SK-N-SH (cell line): Measurements from ENCODE around the gene RBL1. TPM values are rescaled to one million over a fixed set of nuclear protein-coding genes. Genes with fewer than 3 reads are reported as not detected.
"Not testable (repeated sequence)": the region's sequence is repeated elsewhere in the genome, so short reads cannot be mapped to it uniquely, and the experiment has no call there.

Source experiments
- CTCF ChIA-PET: fragments of 300-600, 350-600 bp; formaldehyde crosslinking; extraction: SDS; loops from one replicate; lab custom pipeline; 2021; lab: Yijun Ruan, JAX
- POLR2A ChIA-PET: fragments of 350-600 bp; sonication (Branson Sonifier 250); formaldehyde crosslinking; extraction: SDS; loops from one replicate; lab custom pipeline; 2020; ENCODE audit warnings: antibody characterized with exemption, inconsistent platforms; lab: Yijun Ruan, JAX
- DNase-seq: peaks from one replicate; pipeline ENCODE4 v3.0.0; 2012
- H2AFZ ChIP-seq: fragments of 200-600 bp; sonication (generic); 2 replicates; pipeline ENCODE4 v1.8.1; 2016; ENCODE audit warnings: antibody characterized with exemption, mild to moderate bottlenecking, low read depth
- H3F3A ChIP-seq: fragments of 200-600 bp; sonication (generic); replicated peaks from 2 replicates; pipeline ENCODE3; 2016; ENCODE audit warnings: antibody characterized with exemption, mild to moderate bottlenecking; ENCODE audit not compliant: insufficient read depth
- H3K27ac ChIP-seq, 2 experiments: fragments of 200-500 bp in 1 of 2; fragments of 200-600 bp in 1 of 2; sonication (Bioruptor generic) in 1 of 2; sonication (generic), shearing (Covaris generic) in 1 of 2; 2 replicates each; pipeline versions ENCODE4 v1.5.1 to v1.6.1; 2014 to 2016; ENCODE audit warnings: low read depth in 2 of 2, inconsistent platforms in 1 of 2, low read length in 1 of 2, mild to moderate bottlenecking in 1 of 2, mixed read lengths in 1 of 2
- H3K27me3 ChIP-seq: fragments of 200-600 bp; sonication (generic), shearing (Covaris generic); 2 replicates; pipeline ENCODE4 v1.6.1; 2016; ENCODE audit warnings: mixed run types; ENCODE audit not compliant: insufficient read depth
- H3K36me3 ChIP-seq, 2 experiments: fragments of 200-500 bp in 1 of 2; fragments of 200-600 bp in 1 of 2; sonication (Bioruptor generic) in 1 of 2; sonication (generic) in 1 of 2; replicated peaks in 1 of 2; 2 replicates each; pipeline versions ENCODE3 to v1.5.1; 2014 to 2016; ENCODE audit warnings: low read length in 1 of 2, mild to moderate bottlenecking in 1 of 2; ENCODE audit not compliant: insufficient read depth in 2 of 2, control insufficient read depth in 1 of 2
- H3K4me1 ChIP-seq, 2 experiments: fragments of 200-500 bp in 1 of 2; fragments of 200-600 bp in 1 of 2; sonication (Bioruptor generic) in 1 of 2; sonication (generic), shearing (Covaris generic) in 1 of 2; 2 replicates each; pipeline versions ENCODE4 v1.5.1 to v1.6.1; 2014 to 2016; ENCODE audit warnings: low read depth in 1 of 2, low read length in 1 of 2, mixed run types in 1 of 2; ENCODE audit not compliant: insufficient read depth in 2 of 2, control insufficient read depth in 1 of 2
- H3K4me2 ChIP-seq: fragments of 200-600 bp; sonication (generic), shearing (Covaris generic); 2 replicates; pipeline ENCODE4 v1.6.1; 2017; ENCODE audit warnings: mixed run types
- H3K4me3 ChIP-seq, 2 experiments: fragments of 200-500 bp in 1 of 2; fragments of 200-600 bp in 1 of 2; sonication (Bioruptor generic) in 1 of 2; sonication (generic), shearing (Covaris generic) in 1 of 2; 2 replicates each; pipeline versions ENCODE4 v1.5.1 to v1.8.1; 2014 to 2016; ENCODE audit warnings: low read depth in 2 of 2, inconsistent platforms in 1 of 2, low read length in 1 of 2, mild to moderate bottlenecking in 1 of 2, mixed read lengths in 1 of 2, moderate library complexity in 1 of 2
- H3K79me2 ChIP-seq: fragments of 200-600 bp; sonication (generic); 2 replicates; pipeline ENCODE4 v1.8.1; 2017; ENCODE audit warnings: mild to moderate bottlenecking; ENCODE audit not compliant: insufficient read depth
- H3K9ac ChIP-seq: fragments of 200-600 bp; sonication (generic); 2 replicates; pipeline ENCODE4 v1.6.1; 2017; ENCODE audit warnings: mixed run types
- H3K9me2 ChIP-seq: fragments of 200-600 bp; sonication (generic); 2 replicates; pipeline ENCODE4 v1.6.1; 2017; ENCODE audit warnings: mixed run types
- H3K9me3 ChIP-seq: fragments of 200-600 bp; sonication (generic); 2 replicates; pipeline ENCODE4 v1.6.1; 2017; ENCODE audit warnings: mixed run types, mild to moderate bottlenecking, moderate library complexity
- H4K20me1 ChIP-seq: fragments of 200-600 bp; sonication (generic); 2 replicates; pipeline ENCODE4 v1.6.1; 2017; ENCODE audit warnings: mild to moderate bottlenecking, mixed run types; ENCODE audit not compliant: insufficient read depth
- CHD2 ChIP-seq: fragments of 150-350 bp; IDR thresholded peaks from 2 replicates; pipeline ENCODE4 v1.6.1; 2018; ENCODE audit warnings: low read length; ENCODE audit not compliant: partially characterized antibody
- ELF1 ChIP-seq: IDR thresholded peaks from 2 replicates; pipeline ENCODE4 v1.4.0; 2012
- EP300 ChIP-seq, 2 experiments: IDR thresholded peaks; 2 replicates each; pipeline versions ENCODE4 v1.4.0 to v1.6.1; 2012; ENCODE audit warnings: borderline replicate concordance in 1 of 2, low read depth in 1 of 2, low read length in 1 of 2
- EZH2phosphoT487 ChIP-seq: fragments of 200-600 bp; sonication (generic); IDR thresholded peaks from 2 replicates; pipeline ENCODE4 v1.6.1; 2017; ENCODE audit warnings: low read depth, mixed run types, mild to moderate bottlenecking, antibody characterized with exemption, moderate library complexity, borderline replicate concordance
- FOXJ3 ChIP-seq: sonication (generic); formaldehyde crosslinking; IDR thresholded peaks from 2 replicates; pipeline ENCODE4 v1.5.1; 2020; ENCODE audit warnings: mild to moderate bottlenecking, missing genetic modification reagents
- GABPA ChIP-seq: IDR thresholded peaks from 2 replicates; pipeline ENCODE4 v1.4.0; 2012; ENCODE audit warnings: low read depth, mild to moderate bottlenecking
- IRF3 ChIP-seq: fragments of 150-350 bp; IDR thresholded peaks from 2 replicates; pipeline ENCODE4 v1.6.1; 2016; ENCODE audit warnings: mild to moderate bottlenecking, low read depth, low read length
- MEF2A ChIP-seq: IDR thresholded peaks from 2 replicates; pipeline ENCODE4 v1.4.0; 2012; ENCODE audit warnings: low read depth, borderline replicate concordance
- RFX5 ChIP-seq: IDR thresholded peaks from 2 replicates; pipeline ENCODE4 v1.6.1; 2012; ENCODE audit warnings: mild to moderate bottlenecking, improper control_type of control experiment, low read length
- RXRA ChIP-seq: IDR thresholded peaks from 2 replicates; pipeline ENCODE4 v1.4.0; 2012; ENCODE audit warnings: low read depth, mild to moderate bottlenecking, borderline replicate concordance
- SMC3 ChIP-seq: IDR thresholded peaks from 2 replicates; pipeline ENCODE4 v1.6.1; 2012; ENCODE audit warnings: low read depth, low read length, improper control_type of control experiment
- YY1 ChIP-seq: IDR thresholded peaks from 2 replicates; pipeline ENCODE4 v1.4.0; 2012; ENCODE audit warnings: low read depth, mild to moderate bottlenecking
- WGBS: methylation state at CpG from one replicate; pipeline ENCODE4 v1.1.6; 2017; ENCODE audit warnings: low lambda C conversion rate; 5-methylcytosine and 5-hydroxymethylcytosine counted together
- polyA plus RNA-seq, 3 experiments: library from polyadenylated mRNA; depleted of rRNA; stranded (reverse); fragments of >200 nt; gene quantifications; 2 replicates each; pipeline ENCODE4 v1.2.3, GENCODE V29; 2012
- TF ChIP-seq, protein P1 (sequence below): IDR thresholded peaks from 2 replicates; pipeline ENCODE4 v1.4.0; 2012; ENCODE audit warnings: low read depth, borderline replicate concordance
- TF ChIP-seq, protein P2 (sequence below): IDR thresholded peaks from 2 replicates; pipeline ENCODE4 v1.6.1; 2012; ENCODE audit warnings: mild to moderate bottlenecking, low read depth, low read length, moderate library complexity

Gene RBL1
- polyA plus RNA-seq, 1 of the 3 experiments (the other 2 are of a cell fraction), result 2.5 TPM

- Histone ChIP-seq H3F3A (no peaks in the 10 kb centered on the region), H3K9me3 (no peaks in the 10 kb centered on the region; the same call in 1 of the 2 replicates), H3K4me2 (no peak overlapping the region), H3K4me1 (no peaks in the 10 kb centered on the region), H3K27me3 (no peaks in the 10 kb centered on the region), H3K27ac (no peak overlapping the region), H3K4me3 (no peak overlapping the region), H3K79me2 (no peaks in the 10 kb centered on the region), H3K9ac (no peak overlapping the region), H2AFZ (no peak overlapping the region), H3K36me3 (peaks cover 13 to 45% of the 10 kb centered on the region in 2 experiments), H3K9me2 (no peaks in the 10 kb centered on the region), H4K20me1 (no peaks in the 10 kb centered on the region)
- WGBS, result 97% methylated on average over 4 of the region's 4 CpGs
- POLR2A ChIA-PET, result no interaction called here
- no peak for DNase-seq
- TF ChIP-seq SMC3 (no peak), MEF2A (no peak), RFX5 (no peak), FOXJ3 (no peak), GABPA (no peak), YY1 (no peak), EP300 (IDR thresholded peaks at IDR 0.05; ENCODE audit: borderline replicate concordance in 1 of 2, low read depth in 1 of 2, low read length in 1 of 2) (no peak), IRF3 (no peak), RXRA (no peak)
- TF ChIP-seq, protein P1, sequence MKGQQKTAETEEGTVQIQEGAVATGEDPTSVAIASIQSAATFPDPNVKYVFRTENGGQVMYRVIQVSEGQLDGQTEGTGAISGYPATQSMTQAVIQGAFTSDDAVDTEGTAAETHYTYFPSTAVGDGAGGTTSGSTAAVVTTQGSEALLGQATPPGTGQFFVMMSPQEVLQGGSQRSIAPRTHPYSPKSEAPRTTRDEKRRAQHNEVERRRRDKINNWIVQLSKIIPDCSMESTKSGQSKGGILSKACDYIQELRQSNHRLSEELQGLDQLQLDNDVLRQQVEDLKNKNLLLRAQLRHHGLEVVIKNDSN, result no peak
- TF ChIP-seq, protein P2, sequence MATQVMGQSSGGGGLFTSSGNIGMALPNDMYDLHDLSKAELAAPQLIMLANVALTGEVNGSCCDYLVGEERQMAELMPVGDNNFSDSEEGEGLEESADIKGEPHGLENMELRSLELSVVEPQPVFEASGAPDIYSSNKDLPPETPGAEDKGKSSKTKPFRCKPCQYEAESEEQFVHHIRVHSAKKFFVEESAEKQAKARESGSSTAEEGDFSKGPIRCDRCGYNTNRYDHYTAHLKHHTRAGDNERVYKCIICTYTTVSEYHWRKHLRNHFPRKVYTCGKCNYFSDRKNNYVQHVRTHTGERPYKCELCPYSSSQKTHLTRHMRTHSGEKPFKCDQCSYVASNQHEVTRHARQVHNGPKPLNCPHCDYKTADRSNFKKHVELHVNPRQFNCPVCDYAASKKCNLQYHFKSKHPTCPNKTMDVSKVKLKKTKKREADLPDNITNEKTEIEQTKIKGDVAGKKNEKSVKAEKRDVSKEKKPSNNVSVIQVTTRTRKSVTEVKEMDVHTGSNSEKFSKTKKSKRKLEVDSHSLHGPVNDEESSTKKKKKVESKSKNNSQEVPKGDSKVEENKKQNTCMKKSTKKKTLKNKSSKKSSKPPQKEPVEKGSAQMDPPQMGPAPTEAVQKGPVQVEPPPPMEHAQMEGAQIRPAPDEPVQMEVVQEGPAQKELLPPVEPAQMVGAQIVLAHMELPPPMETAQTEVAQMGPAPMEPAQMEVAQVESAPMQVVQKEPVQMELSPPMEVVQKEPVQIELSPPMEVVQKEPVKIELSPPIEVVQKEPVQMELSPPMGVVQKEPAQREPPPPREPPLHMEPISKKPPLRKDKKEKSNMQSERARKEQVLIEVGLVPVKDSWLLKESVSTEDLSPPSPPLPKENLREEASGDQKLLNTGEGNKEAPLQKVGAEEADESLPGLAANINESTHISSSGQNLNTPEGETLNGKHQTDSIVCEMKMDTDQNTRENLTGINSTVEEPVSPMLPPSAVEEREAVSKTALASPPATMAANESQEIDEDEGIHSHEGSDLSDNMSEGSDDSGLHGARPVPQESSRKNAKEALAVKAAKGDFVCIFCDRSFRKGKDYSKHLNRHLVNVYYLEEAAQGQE, result no peak
- CTCF ChIA-PET, result no interaction called here
Observed at GRCh38 chr20:37032077-37032476, 63.7 kb downstream of the RBL1 start.

- Histone ChIP-seq H3K4me3 (no peak overlapping the region), H3K36me3 (peaks cover 2 to 28% of the 10 kb centered on the region in 2 experiments), H3K9me2 (no peaks in the 10 kb centered on the region), H3K27ac (no peak overlapping the region), H4K20me1 (no peaks in the 10 kb centered on the region), H3K4me2 (no peak overlapping the region), H2AFZ (no peak overlapping the region), H3K27me3 (no peaks in the 10 kb centered on the region), H3F3A (peaks cover 7% of the 10 kb centered on the region), H3K79me2 (no peaks in the 10 kb centered on the region), H3K9me3 (no peaks in the 10 kb centered on the region), H3K9ac (no peak overlapping the region)
- CTCF ChIA-PET, result no interaction called here
- DNase-seq, result no peak
- POLR2A ChIA-PET, result no interaction called here
- TF ChIP-seq CHD2 (no peak), EZH2phosphoT487 (no peak), ELF1 (no peak)
- TF ChIP-seq, all 33 proteins: peak for 0
- WGBS, result 94% methylated on average over 2 of the region's 2 CpGs
- H3K4me1 ChIP-seq, result no peaks in the 10 kb centered on the region
Observed at GRCh38 chr20:37020636-37021035, 75.2 kb downstream of the RBL1 start.

DNA sequence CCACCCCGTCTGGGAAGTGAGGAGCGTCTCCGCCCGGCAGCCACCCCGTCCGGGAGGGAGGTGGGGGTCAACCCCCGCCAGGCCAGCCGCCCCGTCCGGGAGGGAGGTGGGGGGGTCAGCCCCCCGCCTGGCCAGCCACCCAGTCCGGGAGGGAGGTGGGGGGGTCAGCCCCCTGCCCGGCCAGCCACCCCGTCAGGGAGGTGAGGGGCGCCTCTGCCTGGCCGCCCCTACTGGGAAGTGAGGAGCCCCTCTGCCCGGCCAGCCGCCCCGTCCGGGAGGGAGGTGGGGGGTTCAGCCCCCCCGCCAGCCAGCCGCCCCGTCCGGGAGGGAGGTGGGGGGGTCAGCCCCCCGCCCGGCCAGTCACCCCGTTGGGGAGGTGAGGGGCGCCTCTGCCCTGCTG lies 83.2 kb downstream of the RBL1 start:
- H3K9me3 ChIP-seq, H3K4me3 ChIP-seq, H4K20me1 ChIP-seq, H3K27me3 ChIP-seq, POLR2A ChIA-PET, H3F3A ChIP-seq, H3K27ac ChIP-seq, DNase-seq, H2AFZ ChIP-seq, CTCF ChIA-PET, H3K4me2 ChIP-seq, H3K9ac ChIP-seq, H3K79me2 ChIP-seq, H3K9me2 ChIP-seq, H3K4me1 ChIP-seq: not testable (repeated sequence)
- WGBS, result 95% methylated on average over 7 of the region's 28 CpGs
- H3K36me3 ChIP-seq, result peaks cover 2 to 12% of the 10 kb centered on the region in 2 experiments
